WI38 (cell line): Measurements from ENCODE around the gene RALGAPA2.

Experiments used
- H3K4me3 ChIP-seq: 2 replicates; pipeline ENCODE4 v1.5.1; 2011; ENCODE audit warnings: low read depth, mild to moderate bottlenecking, control low read depth, low read length
- TF ChIP-seq, protein P1 (sequence below): IDR thresholded peaks from 2 replicates; pipeline ENCODE4 v1.5.1; 2012; ENCODE audit warnings: low read depth, mild to moderate bottlenecking, control low read depth, low read length

The RALGAPA2 gene

GRCh38 chr20:20643927-20644326 is 68.5 kb downstream of the RALGAPA2 start:
- TF ChIP-seq, protein P1, sequence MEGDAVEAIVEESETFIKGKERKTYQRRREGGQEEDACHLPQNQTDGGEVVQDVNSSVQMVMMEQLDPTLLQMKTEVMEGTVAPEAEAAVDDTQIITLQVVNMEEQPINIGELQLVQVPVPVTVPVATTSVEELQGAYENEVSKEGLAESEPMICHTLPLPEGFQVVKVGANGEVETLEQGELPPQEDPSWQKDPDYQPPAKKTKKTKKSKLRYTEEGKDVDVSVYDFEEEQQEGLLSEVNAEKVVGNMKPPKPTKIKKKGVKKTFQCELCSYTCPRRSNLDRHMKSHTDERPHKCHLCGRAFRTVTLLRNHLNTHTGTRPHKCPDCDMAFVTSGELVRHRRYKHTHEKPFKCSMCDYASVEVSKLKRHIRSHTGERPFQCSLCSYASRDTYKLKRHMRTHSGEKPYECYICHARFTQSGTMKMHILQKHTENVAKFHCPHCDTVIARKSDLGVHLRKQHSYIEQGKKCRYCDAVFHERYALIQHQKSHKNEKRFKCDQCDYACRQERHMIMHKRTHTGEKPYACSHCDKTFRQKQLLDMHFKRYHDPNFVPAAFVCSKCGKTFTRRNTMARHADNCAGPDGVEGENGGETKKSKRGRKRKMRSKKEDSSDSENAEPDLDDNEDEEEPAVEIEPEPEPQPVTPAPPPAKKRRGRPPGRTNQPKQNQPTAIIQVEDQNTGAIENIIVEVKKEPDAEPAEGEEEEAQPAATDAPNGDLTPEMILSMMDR, result no peak
- H3K4me3 ChIP-seq, result no peak overlapping the region

DNA sequence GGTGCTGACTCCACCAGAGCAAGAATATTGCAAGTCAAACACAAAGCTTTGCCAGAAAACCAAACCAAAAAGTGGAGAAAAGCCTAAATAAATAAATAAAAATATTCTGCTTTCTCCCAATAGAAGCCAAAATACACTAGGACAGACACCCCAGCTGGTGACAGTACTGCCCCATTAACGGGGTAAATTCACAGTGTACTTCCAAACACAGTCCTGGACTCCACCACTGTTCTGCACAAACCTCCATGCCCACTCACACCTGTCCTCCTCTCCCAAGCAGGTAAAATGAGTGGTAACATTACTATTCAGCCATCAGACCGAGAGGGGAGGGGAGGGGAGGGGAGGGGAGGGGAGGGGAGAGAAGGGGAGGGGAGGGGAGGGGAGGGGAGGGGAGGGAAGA is 70.7 kb downstream of the RALGAPA2 start:
- no peak overlapping the region for H3K4me3 ChIP-seq
- TF ChIP-seq, protein P1, result no peak

GRCh38 chr20:20638878-20639277 is 73.6 kb downstream of the RALGAPA2 start:
- no peak overlapping the region for H3K4me3 ChIP-seq
- TF ChIP-seq, protein P1, result no peak

GRCh38 chr20:20637998-20638725 is 74.3 kb downstream of the RALGAPA2 start:
- TF ChIP-seq, protein P1, result no peak
- no peak overlapping the region for H3K4me3 ChIP-seq

GRCh38 chr20:20635006-20635405 is 77.4 kb downstream of the RALGAPA2 start:
- H3K4me3 ChIP-seq, result no peak overlapping the region
- TF ChIP-seq, protein P1, result no peak

DNA sequence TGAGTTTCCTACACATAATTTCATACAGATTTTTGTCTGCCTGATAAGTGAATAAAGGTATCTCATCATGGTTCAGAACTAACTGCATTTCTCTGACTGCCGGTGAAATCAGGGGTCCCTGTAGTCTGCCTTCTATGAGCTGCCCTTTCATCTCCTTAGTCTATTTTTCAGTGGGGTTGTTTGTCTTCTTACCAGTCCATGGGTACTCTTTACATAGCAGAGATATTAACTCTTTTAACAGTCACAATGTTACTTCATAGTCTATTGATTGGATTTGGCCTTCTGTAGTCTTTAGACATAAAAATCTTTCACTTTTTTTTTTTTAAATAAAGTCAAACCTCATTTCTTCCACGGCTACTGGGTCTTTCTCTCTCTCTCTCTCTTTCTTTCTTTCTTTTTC is 79.8 kb downstream of the RALGAPA2 start:
- TF ChIP-seq, protein P1, result no peak
- no peak overlapping the region for H3K4me3 ChIP-seq

DNA sequence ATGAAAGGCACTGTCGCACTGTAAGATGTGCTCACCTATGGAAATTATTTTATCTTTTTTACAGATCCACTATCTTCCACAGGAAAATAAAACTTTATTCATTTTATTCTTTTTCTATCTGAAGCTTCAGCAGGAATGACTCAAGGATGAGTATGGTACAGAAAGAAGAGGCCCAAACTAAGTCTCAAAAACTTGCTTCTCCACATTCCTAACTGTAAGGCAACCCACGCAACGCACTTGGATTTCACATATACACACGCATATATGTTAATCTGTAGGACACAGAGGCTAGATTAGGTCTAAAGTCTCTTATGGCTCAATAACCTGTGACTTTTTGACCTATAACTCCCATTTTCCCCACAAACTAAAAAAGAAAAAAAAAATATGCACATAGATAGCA is 81.9 kb downstream of the RALGAPA2 start:
- TF ChIP-seq, protein P1, result no peak
- H3K4me3 ChIP-seq, result no peak overlapping the region
